H54 (cell line): ENCODE measurements around the gene MAST4.

Experiments
- DNase-seq: peaks from one replicate; pipeline ENCODE4 v3.0.0; 2011; ENCODE audit warnings: low spot score, mixed read lengths; ENCODE audit not compliant: insufficient read length
- FAIRE-seq: peaks from 3 replicates; lab custom pipeline; 2011; peaks lifted over from hg19 to GRCh38; lab: Jason Lieb, UNC
- POLR2A ChIP-seq: IDR thresholded peaks from 2 replicates; pipeline ENCODE4 v1.6.1; 2011; ENCODE audit warnings: low read depth, mild to moderate bottlenecking, low read length

Gene MAST4

GRCh38 chr5:66582499-66583165 lies 13.6 kb upstream of the MAST4 start:
- no peak for TF ChIP-seq POLR2A
- no peak for DNase-seq
- no peak for FAIRE-seq

DNA sequence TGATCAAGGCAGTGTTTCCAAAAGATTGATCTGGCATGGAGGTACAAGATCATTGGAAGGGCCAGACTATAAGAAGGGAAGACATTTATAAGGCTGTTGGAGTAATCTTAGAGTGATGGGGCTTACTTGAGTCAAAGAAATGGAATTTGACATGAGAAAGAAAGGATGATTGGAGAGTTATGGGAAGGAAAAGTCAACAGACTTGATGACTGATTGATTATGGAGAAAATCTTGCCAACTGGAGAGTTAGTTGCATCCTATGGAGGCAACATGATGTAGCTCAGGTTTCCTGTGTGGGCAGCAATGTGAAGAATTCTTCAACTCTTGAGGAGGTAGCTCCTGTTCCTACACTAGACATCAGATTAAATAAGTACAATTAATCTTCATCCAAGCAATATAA lies 10.9 kb upstream of the MAST4 start:
- no peak for TF ChIP-seq POLR2A
- DNase-seq (no peak), FAIRE-seq (no peak)

- DNase-seq = no peak
- FAIRE-seq = no peak
- TF ChIP-seq POLR2A = no peak
Observed at GRCh38 chr5:66587771-66588170, 8.4 kb upstream of the MAST4 start.

GRCh38 chr5:66596636-66597182 lies 516 bp downstream of the MAST4 start:
- DNase-seq (no peak), FAIRE-seq (no peak)

GRCh38 chr5:66597183-66597757 lies 1.1 kb downstream of the MAST4 start:
- DNase-seq (no peak), FAIRE-seq (no peak)

More at GRCh38 chr5:66596636-66597182, 516 bp downstream of the MAST4 start:
- no peak for TF ChIP-seq POLR2A

DNA sequence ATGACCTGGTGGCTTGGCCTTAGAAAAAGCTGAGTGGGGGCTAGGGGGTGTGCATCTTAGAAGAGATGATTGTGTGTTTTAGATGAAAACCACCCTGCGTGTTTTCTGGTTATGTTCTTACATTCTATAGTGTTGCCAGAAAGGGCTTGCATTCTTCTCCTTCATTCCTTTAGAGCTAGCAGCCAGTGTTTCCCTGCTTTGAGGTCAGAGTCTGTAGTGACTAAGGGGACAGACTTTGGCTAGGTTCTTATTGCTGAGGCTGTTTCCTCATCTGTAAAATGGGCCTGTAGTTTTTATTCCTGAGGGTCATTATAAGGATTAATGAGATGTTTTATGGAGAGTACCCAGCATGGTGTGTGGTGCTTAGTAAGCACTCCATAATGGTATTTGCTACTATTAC lies 6.4 kb downstream of the MAST4 start:
- no peak for DNase-seq
- FAIRE-seq = no peak
- no peak for TF ChIP-seq POLR2A

More at GRCh38 chr5:66597183-66597757, 1.1 kb downstream of the MAST4 start:
- TF ChIP-seq POLR2A = no peak

DNA sequence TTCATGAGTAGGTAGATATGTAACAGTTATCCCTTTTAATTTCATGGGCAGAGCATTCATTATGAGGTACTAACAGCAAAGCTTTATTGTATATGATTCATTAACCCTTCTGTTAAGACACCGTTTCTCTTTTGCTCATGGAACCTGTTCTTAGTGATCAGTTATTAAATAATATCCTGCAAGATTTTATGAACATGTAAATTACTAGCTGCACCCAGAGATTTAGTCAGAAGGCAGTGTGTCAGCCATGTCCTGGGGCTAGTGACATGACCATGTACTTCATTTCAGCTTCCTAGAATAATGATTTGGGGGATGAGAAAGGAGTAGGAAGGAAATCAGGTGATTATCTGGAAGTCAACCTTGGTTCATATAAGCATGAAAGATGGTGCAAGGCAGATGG lies 7.0 kb downstream of the MAST4 start:
- FAIRE-seq (no peak), DNase-seq (no peak)
- TF ChIP-seq POLR2A = no peak

GRCh38 chr5:66603881-66604280 lies 7.7 kb downstream of the MAST4 start:
- DNase-seq = no peak
- TF ChIP-seq POLR2A = no peak
- no peak for FAIRE-seq

DNA sequence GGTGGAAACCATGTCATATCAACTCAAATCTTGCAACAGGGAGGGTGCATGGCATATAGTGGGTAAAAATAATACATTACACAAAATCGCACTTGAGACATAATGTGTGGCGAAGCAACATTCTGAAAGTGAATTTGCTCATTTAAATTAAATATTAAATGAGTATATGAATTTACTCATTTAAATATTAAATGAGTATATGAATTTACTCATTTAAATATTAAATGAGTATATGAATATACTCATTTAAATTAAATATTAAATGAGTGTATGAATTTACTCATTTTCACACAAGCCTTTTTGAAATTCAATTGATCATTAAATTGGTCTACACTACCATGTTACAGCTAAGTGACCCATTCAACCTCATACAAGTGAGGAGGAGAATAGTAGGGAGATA lies 10.5 kb downstream of the MAST4 start:
- FAIRE-seq (no peak), DNase-seq (no peak)
- TF ChIP-seq POLR2A = no peak

DNA sequence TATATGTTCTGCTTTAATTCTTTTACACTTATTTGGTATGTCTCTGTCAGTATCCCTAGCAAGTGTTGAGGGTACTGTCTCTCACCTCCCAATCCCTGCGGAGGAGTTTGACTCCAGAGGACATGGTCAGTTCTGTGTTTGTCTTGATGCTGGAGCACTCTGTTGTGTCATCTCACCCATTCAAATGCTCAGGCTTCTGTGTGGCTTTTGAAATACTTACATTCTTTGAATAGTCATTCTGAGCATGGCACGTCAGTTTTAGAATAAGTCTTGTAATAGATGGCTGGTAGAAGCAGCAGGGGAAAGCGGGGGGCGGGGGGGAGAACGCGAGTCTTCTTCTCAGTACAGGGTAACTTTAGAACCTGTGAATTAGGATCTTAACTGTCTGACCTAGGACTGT lies 12.3 kb downstream of the MAST4 start:
- FAIRE-seq (no peak), DNase-seq (no peak)
- no peak for TF ChIP-seq POLR2A

- DNase-seq (no peak), FAIRE-seq (no peak)
- no peak for TF ChIP-seq POLR2A
Observed at GRCh38 chr5:66609615-66610014, 13.4 kb downstream of the MAST4 start.

- DNase-seq = no peak
- no peak for FAIRE-seq
- TF ChIP-seq POLR2A = no peak
Observed at GRCh38 chr5:66612226-66612625, 16.0 kb downstream of the MAST4 start.

GRCh38 chr5:66615136-66615535 lies 18.9 kb downstream of the MAST4 start:
- no peak for TF ChIP-seq POLR2A
- no peak for FAIRE-seq
- DNase-seq = no peak

GRCh38 chr5:66615894-66616293 lies 19.7 kb downstream of the MAST4 start:
- FAIRE-seq (no peak), DNase-seq (no peak)
- no peak for TF ChIP-seq POLR2A
